Skeletal muscle cell (primary cell): Measurements from ENCODE around the gene FAM120AOS.
"Not testable (repeated sequence)": the region's sequence is repeated elsewhere in the genome, so short reads cannot be mapped to it uniquely, and the experiment has no call there.

Source experiments
- DNase-seq: peaks from one replicate; pipeline ENCODE4 v3.0.0-alpha.2; 2010; ENCODE audit warnings: low read depth
- H3K4me3 ChIP-seq: 2 replicates; pipeline ENCODE4 v1.5.1; 2011; ENCODE audit warnings: low read depth, mild to moderate bottlenecking, control low read depth, low read length, moderate library complexity

The FAM120AOS gene

GRCh38 chr9:93447655-93448054 is 5.7 kb downstream of the FAM120AOS start:
- no peak overlapping the region for H3K4me3 ChIP-seq
- no peak for DNase-seq

- no peak for DNase-seq
- no peak overlapping the region for H3K4me3 ChIP-seq
Measured at GRCh38 chr9:93446073-93446472, 7.3 kb downstream of the FAM120AOS start.

GRCh38 chr9:93440896-93441580 is 12.3 kb downstream of the FAM120AOS start:
- no peak for DNase-seq

GRCh38 chr9:93439301-93439700 is 14.1 kb downstream of the FAM120AOS start:
- DNase-seq, H3K4me3 ChIP-seq: not testable (repeated sequence)

More at GRCh38 chr9:93440896-93441580, 12.3 kb downstream of the FAM120AOS start:
- no peak overlapping the region for H3K4me3 ChIP-seq

GRCh38 chr9:93437996-93438395 is 15.4 kb downstream of the FAM120AOS start:
- no peak overlapping the region for H3K4me3 ChIP-seq
- DNase-seq: no peak

DNA sequence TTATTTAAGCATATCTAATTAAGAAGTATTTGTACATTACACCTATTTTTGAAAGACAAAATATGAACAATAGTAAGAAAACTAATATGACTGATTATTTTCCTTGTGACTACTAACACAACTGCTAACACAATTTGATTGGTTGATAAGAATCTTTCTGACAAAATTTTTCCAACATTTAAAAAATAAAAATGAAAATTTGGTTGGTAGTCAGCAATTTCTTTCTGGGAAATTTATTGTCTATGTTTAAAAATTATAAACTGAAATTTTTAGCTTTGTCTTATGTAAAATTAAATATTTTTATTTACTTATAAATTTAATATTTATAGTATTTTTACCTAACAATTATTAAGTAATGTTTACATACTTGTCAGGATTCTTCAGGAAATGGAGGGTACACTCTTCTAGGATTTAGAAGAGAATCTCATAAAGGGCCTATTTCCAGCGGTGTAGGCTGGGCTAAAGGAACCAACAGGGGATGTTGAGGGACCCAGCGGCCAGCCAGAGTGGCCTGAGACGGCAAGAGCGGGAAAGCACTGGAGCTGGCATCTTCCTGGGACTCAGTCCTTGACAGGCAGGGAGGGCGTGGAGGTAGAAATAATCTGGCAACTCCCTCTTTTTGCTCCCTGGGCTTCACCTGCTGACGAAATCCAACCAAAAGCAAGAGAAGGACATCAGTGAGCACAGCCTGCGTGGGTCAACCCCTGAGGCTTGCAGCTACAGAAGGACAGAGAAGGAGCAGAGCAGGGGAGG is 16.6 kb downstream of the FAM120AOS start:
- H3K4me3 ChIP-seq: no peak overlapping the region
- no peak for DNase-seq

DNA sequence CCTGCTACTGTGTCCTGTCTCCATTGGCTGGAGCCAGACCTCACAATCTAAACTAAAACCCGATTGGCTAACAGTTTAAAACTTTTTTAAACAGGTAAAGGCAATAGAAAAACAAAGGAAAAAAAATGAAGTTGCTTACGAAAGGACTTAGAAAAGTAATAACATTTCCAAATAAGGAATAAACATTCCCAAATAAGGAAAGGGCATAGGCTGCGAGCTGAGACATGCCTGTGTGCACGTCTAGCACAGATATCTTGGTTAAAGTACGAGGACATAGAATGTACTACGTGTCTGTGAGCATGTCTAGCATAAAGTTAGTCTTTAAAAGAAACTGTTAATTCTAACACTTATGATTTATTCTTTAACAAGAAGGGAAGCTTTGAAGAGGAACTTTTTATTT is 17.2 kb downstream of the FAM120AOS start:
- no peak for DNase-seq
- H3K4me3 ChIP-seq: no peak overlapping the region

GRCh38 chr9:93435386-93435785 is 18.0 kb downstream of the FAM120AOS start:
- no peak for DNase-seq
- no peak overlapping the region for H3K4me3 ChIP-seq

GRCh38 chr9:93434056-93434455 is 19.3 kb downstream of the FAM120AOS start:
- no peak overlapping the region for H3K4me3 ChIP-seq
- DNase-seq: no peak

GRCh38 chr9:93432964-93433363 is 20.4 kb downstream of the FAM120AOS start:
- H3K4me3 ChIP-seq: no peak overlapping the region
- no peak for DNase-seq

DNA sequence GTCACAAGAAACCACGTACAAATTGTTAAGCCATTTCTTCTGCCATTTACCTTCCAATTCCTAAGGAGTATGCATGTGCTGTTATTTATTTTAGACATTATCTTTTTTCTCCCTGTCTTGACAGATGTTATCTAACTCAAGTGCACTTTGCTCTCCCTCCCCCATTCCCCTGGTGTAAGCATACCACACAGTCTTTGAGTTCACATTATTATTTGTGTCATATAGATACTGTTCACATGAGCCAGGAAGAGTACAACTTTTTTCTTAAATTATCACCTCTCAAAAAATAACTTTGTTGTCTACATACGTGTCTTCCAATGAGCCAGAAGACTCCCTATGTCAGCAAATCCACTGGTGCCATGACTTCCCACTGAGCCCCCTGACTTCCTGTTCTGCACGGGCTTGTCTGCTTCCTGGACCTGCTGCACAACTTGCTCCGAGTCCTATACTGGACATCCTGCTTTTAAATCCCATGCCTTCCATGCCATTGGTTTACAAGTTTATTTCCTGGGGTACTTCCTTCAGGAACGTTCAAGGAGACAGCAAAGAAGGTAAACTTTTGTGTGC is 21.8 kb downstream of the FAM120AOS start:
- DNase-seq: no peak
- H3K4me3 ChIP-seq: no peak overlapping the region

- DNase-seq: no peak
- H3K4me3 ChIP-seq: no peak overlapping the region
Measured at GRCh38 chr9:93427655-93428379, 25.6 kb downstream of the FAM120AOS start.

DNA sequence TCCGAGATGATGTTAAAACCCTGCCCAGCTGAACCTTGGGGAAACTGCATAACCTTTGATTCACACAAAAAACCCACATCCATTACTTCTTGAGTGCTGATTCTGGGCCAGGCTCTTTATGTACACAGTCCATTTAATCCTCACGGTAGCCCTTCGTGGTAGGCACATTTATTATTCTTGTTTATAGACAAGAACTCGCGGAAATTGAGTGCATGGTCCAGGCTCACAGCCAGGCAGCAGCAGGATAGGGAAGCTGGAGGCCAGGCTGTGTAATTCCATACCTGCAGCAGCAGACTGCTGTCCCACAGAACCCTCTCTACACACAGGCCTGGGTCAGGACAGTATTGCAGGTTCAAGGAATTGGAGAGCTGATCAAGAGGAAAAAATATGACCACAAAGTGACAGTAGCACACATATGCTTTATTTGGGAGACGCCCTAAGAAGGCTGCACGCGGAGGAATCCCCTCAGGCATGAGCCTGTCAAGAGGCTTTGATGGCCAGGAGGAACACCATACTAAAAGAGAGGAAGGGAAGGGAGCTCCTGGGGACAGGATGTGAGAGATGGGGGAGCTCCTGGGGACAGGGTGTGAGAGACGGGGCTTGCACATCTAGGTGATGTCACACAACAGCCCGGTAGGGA is 30.3 kb downstream of the FAM120AOS start:
- DNase-seq: no peak
- no peak overlapping the region for H3K4me3 ChIP-seq

- DNase-seq: no peak
- no peak overlapping the region for H3K4me3 ChIP-seq
Measured at GRCh38 chr9:93419023-93419422, 34.4 kb downstream of the FAM120AOS start.

- no peak overlapping the region for H3K4me3 ChIP-seq
- DNase-seq: no peak
Measured at GRCh38 chr9:93417538-93417937, 35.8 kb downstream of the FAM120AOS start.

- DNase-seq: no peak
- H3K4me3 ChIP-seq: no peak overlapping the region
Measured at GRCh38 chr9:93416530-93417235, 36.7 kb downstream of the FAM120AOS start.

DNA sequence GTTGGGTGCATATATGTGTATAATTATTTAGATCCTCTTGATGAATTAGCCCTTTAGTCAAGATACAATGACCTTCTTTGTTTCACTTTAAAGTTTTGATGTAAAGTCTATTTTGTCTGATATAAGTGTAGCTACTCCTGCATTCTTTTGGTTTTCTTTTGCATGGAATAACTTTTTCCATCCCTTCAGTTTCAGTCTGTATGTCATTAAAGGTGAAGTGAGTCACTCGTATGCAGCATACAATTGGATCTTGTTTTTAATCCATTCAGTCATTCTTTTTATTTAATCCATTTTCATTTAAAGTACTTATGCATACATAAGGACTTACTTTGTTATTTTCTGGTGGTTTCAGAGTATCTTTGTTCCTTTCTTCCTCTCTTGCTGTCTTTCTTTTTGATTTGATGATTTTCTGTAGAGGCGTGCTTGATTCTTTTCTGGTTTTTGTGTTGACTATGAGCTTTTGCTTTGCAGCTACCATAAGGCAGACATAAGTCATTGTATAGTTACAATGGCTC is 38.1 kb downstream of the FAM120AOS start:
- H3K4me3 ChIP-seq: no peak overlapping the region
- no peak for DNase-seq

DNA sequence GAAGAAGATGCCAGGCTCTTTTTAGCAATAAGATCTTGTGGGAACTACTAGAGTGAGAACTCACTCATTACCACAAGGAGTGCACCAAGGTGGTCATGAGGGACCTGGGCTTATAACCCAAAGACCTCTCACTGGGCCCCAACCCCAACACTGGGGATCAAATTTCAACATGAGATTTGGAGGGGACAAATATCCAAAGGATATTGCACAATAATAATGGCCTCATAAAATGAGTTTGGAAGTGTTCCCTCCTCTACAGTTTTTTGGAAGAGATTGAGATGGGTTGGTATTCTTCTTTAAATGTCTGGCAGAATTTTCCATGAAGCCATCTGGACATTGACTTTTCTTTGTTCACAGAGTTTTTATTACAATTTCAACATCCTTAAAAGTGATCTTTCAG is 39.9 kb downstream of the FAM120AOS start:
- DNase-seq: no peak
- H3K4me3 ChIP-seq: no peak overlapping the region

DNA sequence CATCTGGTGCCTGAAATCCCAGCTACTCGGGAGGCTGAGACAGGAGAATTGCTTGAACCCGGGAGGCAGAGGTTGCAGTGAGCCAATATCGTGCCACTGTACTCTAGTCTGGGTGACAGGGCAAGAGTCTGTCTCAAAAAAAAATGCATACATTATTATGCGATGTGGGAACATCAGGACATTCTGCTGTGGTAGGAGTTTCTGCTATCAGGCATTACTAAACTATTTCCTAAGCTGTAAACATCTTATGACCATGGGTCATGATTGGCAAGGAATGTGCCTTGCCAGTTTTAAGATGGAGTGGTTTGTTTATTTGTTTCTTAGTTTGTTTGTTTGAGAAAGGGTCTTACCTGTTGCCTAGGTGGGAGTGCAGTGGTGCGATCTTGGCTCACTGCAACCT is 47.0 kb downstream of the FAM120AOS start:
- DNase-seq: no peak
- H3K4me3 ChIP-seq: no peak overlapping the region
